ENCODE results near the gene ACVRL1.
A peak's percentile ranks its signal among the peaks of the same experiment; 100 is the strongest.

The ACVRL1 gene

GRCh38 chr12:51907083-51907855 lies at the start of gene ACVRL1:
Gene ACVRL1, plus strand, starts transcription at chr12:51907504. Its CDS starts 4,971 bp downstream, at chr12:51912475.
- no peaks in the 10 kb centered on the region for H3K36me3 Mint-ChIP-seq
- H3K4me3 Mint-ChIP-seq: peak within 1 kb of the TSS; percentile 19
- H3K9me3 Mint-ChIP-seq: no peaks in the 10 kb centered on the region
- H3K27me3 Mint-ChIP-seq: peaks cover 11% of the 10 kb centered on the region
- no peak within 1 kb of the TSS for H3K27ac Mint-ChIP-seq
- peaks cover 6% of the 10 kb centered on the region for H3K4me1 Mint-ChIP-seq

DNA sequence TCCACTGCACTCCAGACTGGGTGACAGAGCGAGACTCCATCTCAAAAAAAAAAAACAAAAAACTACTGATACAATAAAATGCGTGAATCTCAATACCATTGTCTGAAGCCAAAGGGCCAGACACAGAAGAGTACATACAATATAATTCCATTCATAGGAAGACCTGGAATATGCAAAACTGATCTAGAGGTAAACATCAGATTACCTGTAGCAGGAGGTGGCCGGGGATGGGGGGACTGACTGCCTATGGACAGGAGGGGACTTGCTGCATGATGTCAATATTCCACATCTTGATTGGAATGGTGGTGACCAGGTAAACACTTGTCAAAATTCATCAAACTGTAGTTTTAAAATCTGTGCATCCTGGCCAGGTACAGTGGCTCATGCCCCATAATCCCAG lies 46.3 kb upstream of the ACVRL1 start:
- peaks cover 7% of the 10 kb centered on the region for H3K4me1 Mint-ChIP-seq
- no peak overlapping the region for H3K27ac Mint-ChIP-seq
- H3K9me3 Mint-ChIP-seq: no peaks in the 10 kb centered on the region
- H3K36me3 Mint-ChIP-seq: no peaks in the 10 kb centered on the region
- H3K4me3 Mint-ChIP-seq: no peak overlapping the region
- peaks cover 13% of the 10 kb centered on the region for H3K27me3 Mint-ChIP-seq

GRCh38 chr12:51862947-51863346 lies 44.4 kb upstream of the ACVRL1 start:
- Mint-ChIP-seq H3K27me3 (peaks cover 20% of the 10 kb centered on the region), H3K27ac (no peak overlapping the region), H3K36me3 (no peaks in the 10 kb centered on the region), H3K4me1 (peaks cover 7% of the 10 kb centered on the region), H3K9me3 (no peaks in the 10 kb centered on the region), H3K4me3 (no peak overlapping the region)

DNA sequence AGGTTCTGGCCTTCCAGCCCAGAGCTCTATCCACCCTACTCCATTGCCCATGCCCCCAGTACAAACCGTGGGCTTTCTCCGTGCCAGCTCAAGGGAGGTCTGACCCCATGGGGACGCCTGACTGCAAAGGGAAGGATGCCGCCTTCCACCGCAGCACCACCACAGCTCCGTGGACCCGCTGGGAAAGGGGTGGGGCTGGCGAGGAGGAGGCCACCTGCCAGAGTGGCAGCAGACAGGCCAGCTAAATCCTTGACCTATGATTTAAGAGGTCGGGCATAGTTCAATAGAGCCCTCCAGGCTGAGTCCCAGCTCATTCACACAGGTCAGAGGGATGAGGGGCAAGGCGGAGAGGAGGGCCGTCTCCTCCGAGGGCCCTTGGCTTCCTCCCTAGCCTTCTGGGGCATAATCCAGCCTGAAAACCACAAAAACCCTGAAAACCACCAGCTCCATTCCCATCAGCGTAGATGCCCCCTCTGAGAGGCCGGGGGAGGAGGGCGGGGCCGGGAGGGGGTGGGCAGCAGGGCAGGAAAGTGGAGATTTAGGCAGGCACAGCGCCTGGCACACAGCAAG lies 43.9 kb upstream of the ACVRL1 start:
- Mint-ChIP-seq H3K27ac (no peak overlapping the region), H3K4me3 (peak overlapping the region; percentile 65), H3K4me1 (peaks cover 11% of the 10 kb centered on the region), H3K9me3 (no peaks in the 10 kb centered on the region), H3K27me3 (peaks cover 25% of the 10 kb centered on the region), H3K36me3 (no peaks in the 10 kb centered on the region)

- no peaks in the 10 kb centered on the region for H3K36me3 Mint-ChIP-seq
- peaks cover 11% of the 10 kb centered on the region for H3K4me1 Mint-ChIP-seq
Observed at GRCh38 chr12:51863933-51864832, 43.1 kb upstream of the ACVRL1 start.

GRCh38 chr12:51864833-51865670 lies 42.3 kb upstream of the ACVRL1 start:
- Mint-ChIP-seq H3K4me3 (peak overlapping the region; percentile 39), H3K27ac (no peak overlapping the region), H3K27me3 (peaks cover 26% of the 10 kb centered on the region), H3K4me1 (peaks cover 12% of the 10 kb centered on the region), H3K9me3 (no peaks in the 10 kb centered on the region), H3K36me3 (no peaks in the 10 kb centered on the region)

More at GRCh38 chr12:51863933-51864832, 43.1 kb upstream of the ACVRL1 start:
- H3K27ac Mint-ChIP-seq: no peak overlapping the region
- peak overlapping the region; percentile 39 for H3K4me3 Mint-ChIP-seq
- no peaks in the 10 kb centered on the region for H3K9me3 Mint-ChIP-seq
- H3K27me3 Mint-ChIP-seq: peaks cover 25% of the 10 kb centered on the region

DNA sequence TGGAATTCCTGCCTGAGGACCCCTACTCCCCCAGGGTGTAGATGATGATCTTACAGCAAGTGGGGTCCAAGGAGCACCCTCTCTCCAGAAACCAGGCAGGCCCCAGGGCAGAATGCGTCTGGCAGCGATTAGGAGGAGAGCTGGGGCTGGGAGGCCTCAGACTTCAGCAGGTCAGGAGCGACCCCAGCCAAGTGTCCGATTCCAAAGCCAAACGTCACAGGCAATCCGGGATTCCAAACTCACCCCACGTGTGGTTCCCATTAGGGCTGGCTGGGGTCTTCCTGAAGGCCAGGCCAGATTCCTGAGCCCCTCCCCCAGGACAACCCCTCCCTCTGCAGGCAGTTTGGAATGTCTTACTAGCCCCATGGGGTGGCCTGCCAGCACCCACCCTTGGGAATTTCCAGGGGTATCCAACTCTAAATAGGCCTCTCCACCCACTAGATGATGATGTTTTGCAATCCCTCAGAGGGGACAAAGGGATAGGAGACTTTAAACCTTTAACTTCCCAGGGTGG lies 41.5 kb upstream of the ACVRL1 start:
- H3K27me3 Mint-ChIP-seq: peaks cover 29% of the 10 kb centered on the region
- H3K36me3 Mint-ChIP-seq: no peaks in the 10 kb centered on the region

GRCh38 chr12:51866324-51866723 lies 41.0 kb upstream of the ACVRL1 start:
- no peak overlapping the region for H3K27ac Mint-ChIP-seq
- no peaks in the 10 kb centered on the region for H3K36me3 Mint-ChIP-seq
- no peaks in the 10 kb centered on the region for H3K9me3 Mint-ChIP-seq
- no peak overlapping the region for H3K4me3 Mint-ChIP-seq
- H3K27me3 Mint-ChIP-seq: peaks cover 32% of the 10 kb centered on the region
- peaks cover 19% of the 10 kb centered on the region for H3K4me1 Mint-ChIP-seq

More for the DNA sequence above, 41.5 kb upstream of the ACVRL1 start:
- Mint-ChIP-seq H3K4me1 (peaks cover 19% of the 10 kb centered on the region), H3K27ac (no peak overlapping the region), H3K9me3 (no peaks in the 10 kb centered on the region), H3K4me3 (no peak overlapping the region)

DNA sequence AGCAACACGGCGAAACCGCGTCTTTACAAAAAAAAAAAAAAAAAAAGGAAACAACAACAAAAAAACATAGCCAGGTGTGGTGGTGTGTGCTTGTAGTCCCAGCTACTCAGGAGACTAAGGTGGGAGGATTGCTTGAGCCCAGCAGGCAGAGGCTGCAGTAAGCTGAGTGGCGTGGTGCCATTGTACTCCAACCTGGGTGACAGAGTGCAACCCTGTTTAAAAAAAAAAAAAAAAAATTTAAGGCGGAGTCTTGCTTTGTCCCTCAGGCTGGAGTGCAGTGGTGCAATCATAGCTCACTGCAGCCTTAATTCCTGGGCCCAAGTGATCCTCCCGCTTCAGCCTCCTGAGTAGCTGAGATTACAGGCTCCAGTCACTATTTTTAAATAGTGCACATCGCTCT lies 40.5 kb upstream of the ACVRL1 start:
- no peaks in the 10 kb centered on the region for H3K36me3 Mint-ChIP-seq
- H3K4me1 Mint-ChIP-seq: peaks cover 19% of the 10 kb centered on the region
- no peak overlapping the region for H3K4me3 Mint-ChIP-seq
- no peaks in the 10 kb centered on the region for H3K9me3 Mint-ChIP-seq
- H3K27me3 Mint-ChIP-seq: peaks cover 32% of the 10 kb centered on the region
- no peak overlapping the region for H3K27ac Mint-ChIP-seq

DNA sequence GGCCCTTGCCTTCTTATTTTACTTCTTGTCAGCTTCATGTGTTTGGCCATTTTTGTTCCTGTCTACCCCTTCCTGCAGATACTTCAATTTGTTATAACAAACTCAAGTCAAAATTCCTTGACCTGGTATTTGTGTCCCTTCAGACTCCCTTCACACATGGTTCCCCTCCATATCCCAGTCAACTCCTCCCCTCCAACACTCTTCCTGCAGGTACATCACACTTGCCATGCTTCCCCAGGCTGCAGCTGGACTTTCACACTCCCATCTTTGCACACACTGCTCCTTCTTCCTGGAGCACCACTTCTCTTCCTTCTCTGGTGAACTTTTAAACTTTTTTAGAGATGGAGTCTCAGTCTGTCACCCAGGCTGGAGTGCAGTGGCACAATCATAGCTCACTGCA lies 39.9 kb upstream of the ACVRL1 start:
- Mint-ChIP-seq H3K4me1 (peaks cover 19% of the 10 kb centered on the region), H3K4me3 (no peak overlapping the region), H3K9me3 (no peaks in the 10 kb centered on the region), H3K27me3 (peaks cover 32% of the 10 kb centered on the region), H3K27ac (no peak overlapping the region), H3K36me3 (no peaks in the 10 kb centered on the region)

DNA sequence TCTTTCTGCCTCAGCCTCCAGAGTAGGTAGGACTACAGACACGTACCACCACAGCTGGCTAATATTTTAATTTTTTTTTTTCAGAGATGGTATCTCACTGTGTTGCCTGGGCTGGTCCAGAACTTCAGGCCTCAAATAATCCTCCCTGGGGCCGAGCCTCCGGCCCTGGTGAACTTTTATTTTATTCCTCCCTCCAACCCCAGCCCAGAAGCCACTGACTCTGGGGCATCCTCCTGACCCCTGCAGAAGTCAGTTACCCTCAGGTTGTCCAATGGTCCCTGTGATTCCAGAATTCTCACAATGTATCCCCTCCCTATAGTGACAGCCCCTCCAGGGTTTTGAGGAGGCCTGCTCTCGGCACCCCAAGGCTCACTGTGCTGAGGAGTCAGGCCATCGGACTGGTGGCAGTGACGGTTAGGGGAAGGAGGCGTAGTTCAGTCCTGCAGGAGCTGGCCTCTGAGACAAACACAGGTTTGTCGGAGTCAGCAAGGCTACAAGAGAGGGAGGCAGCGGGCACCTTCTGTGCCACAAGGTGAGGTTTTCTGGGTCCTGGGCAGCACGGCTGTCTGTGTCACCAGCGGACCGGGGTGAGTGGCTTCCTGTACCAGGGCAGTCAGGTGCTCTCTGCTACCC lies 39.4 kb upstream of the ACVRL1 start:
- Mint-ChIP-seq H3K27ac (no peak overlapping the region), H3K9me3 (no peaks in the 10 kb centered on the region), H3K4me1 (peaks cover 19% of the 10 kb centered on the region), H3K36me3 (no peaks in the 10 kb centered on the region), H3K27me3 (peaks cover 32% of the 10 kb centered on the region), H3K4me3 (peak overlapping the region; percentile 62)

DNA sequence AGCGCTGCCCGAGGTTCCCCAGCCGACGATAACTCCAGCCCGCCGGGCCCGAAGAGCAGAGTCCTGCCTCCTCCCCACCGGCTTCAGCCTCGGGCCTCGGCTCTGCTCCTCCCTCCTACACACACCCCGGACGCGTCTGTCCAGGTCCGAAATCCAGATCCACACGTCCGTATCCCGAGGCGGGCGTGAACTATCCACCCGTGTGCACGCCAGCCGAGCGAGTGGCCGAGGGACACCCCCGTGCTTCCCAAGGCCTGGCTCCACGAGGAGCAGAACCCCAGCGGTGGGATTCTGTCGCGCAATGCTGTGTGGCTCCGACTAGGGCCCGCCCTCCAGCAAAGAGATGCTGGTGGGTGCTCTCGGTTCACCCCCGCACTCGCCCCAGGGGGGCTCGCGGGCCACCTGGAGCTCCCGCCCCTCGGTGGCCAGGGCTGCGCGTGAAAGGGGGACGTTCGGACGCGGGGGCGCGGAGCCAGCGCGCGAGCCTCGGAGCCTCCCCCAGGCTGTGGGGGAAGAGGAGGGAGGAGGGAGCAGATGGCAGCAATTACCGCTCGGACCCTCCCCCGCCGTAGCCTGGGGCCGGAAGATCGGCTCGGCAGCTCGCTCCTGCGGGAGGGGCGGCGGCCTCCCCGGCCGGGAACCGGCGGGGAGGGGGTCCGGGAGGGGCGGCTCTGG lies 38.3 kb upstream of the ACVRL1 start:
- no peak overlapping the region for H3K27ac Mint-ChIP-seq
- no peaks in the 10 kb centered on the region for H3K36me3 Mint-ChIP-seq
- peaks cover 32% of the 10 kb centered on the region for H3K27me3 Mint-ChIP-seq
- peaks cover 16% of the 10 kb centered on the region for H3K4me1 Mint-ChIP-seq
- H3K4me3 Mint-ChIP-seq: no peak overlapping the region
- no peaks in the 10 kb centered on the region for H3K9me3 Mint-ChIP-seq

- peaks cover 14% of the 10 kb centered on the region for H3K4me1 Mint-ChIP-seq
- H3K36me3 Mint-ChIP-seq: no peaks in the 10 kb centered on the region
- H3K9me3 Mint-ChIP-seq: no peaks in the 10 kb centered on the region
- H3K4me3 Mint-ChIP-seq: no peak overlapping the region
- H3K27me3 Mint-ChIP-seq: peaks cover 32% of the 10 kb centered on the region
- H3K27ac Mint-ChIP-seq: no peak overlapping the region
Observed at GRCh38 chr12:51869496-51869865, 37.8 kb upstream of the ACVRL1 start.

GRCh38 chr12:51869931-51870330 lies 37.4 kb upstream of the ACVRL1 start:
- Mint-ChIP-seq H3K4me3 (no peak overlapping the region), H3K27me3 (peaks cover 27% of the 10 kb centered on the region), H3K36me3 (no peaks in the 10 kb centered on the region), H3K4me1 (peaks cover 11% of the 10 kb centered on the region), H3K9me3 (no peaks in the 10 kb centered on the region), H3K27ac (no peak overlapping the region)
